ENCODE results near the gene S100A12.

- TF ChIP-seq CTCF (IDR thresholded peaks at IDR 0.05; ENCODE audit: insufficient read depth, low read length) (no peak), POLR2AphosphoS5 (IDR thresholded peaks at IDR 0.05; ENCODE audit: low read depth) (no peak), GABPA (IDR thresholded peaks at IDR 0.05; ENCODE audit: low read depth) (no peak), SPI1 (IDR thresholded peaks at IDR 0.05; ENCODE audit: borderline replicate concordance, low read depth) (no peak), REST (IDR thresholded peaks at IDR 0.05; ENCODE audit: insufficient replicate concordance, low read depth) (no peak)
Measured at GRCh38 chr1:153372571-153372970, 2.9 kb downstream of the S100A12 start.

All from HL-60 (cell line).